Activated CD4-positive, alpha-beta T cell treated with anti-CD3 and anti-CD28 coated beads for 4 hours (primary cell): ENCODE data around the gene RAD51C.
"Not testable (repeated sequence)": the region's sequence is repeated elsewhere in the genome, so short reads cannot be mapped to it uniquely, and the experiment has no call there.

ENCODE experiments used
- DNase-seq, 2 donors: peaks; one replicate each; pipeline ENCODE4 v3.0.0-alpha.2; 2020

The RAD51C gene

DNA sequence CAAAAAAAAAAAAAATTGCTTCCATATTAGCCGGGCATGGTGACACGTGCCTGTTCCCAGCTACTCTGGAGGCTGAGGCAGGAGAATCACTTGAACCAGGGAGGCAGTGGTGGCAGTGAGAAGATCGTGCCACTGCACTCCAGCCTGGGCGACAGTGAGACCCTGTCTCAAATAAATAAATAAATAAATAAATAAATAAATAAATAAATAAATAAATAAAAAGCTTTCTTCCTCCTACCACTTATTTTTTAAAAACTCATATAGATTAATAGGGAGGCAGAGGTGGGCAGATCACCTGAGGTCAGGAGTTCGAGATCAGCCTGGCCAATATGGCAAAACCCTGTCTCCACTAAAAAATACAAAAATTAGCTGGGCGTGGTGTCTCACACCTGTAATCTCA lies 7.9 kb upstream of the RAD51C start:
- DNase-seq: not testable (repeated sequence)

DNA sequence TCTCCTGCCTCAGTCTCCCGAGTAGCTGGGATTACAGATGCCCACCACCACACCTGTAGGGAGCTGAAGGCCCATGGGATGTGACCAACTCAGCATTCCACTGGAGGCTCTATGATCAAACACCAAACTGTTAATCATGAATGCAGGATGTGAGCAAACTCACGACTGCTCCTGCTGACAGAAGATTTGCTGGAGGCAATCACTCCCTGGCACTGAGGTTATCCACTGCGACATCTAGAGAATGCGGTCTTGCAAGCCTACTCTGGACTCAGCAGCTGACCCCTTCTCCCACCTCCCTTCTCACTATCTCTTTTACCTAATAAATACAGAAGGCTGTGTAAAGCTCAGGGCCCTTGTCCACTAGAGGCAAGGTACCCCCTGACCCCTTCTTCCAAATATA lies 5.4 kb upstream of the RAD51C start:
- no peak for DNase-seq

- DNase-seq: no peak
Measured at GRCh38 chr17:58688521-58688920, 3.9 kb upstream of the RAD51C start.

GRCh38 chr17:58690033-58690432 lies 2.4 kb upstream of the RAD51C start:
- not testable (repeated sequence) for DNase-seq

DNA sequence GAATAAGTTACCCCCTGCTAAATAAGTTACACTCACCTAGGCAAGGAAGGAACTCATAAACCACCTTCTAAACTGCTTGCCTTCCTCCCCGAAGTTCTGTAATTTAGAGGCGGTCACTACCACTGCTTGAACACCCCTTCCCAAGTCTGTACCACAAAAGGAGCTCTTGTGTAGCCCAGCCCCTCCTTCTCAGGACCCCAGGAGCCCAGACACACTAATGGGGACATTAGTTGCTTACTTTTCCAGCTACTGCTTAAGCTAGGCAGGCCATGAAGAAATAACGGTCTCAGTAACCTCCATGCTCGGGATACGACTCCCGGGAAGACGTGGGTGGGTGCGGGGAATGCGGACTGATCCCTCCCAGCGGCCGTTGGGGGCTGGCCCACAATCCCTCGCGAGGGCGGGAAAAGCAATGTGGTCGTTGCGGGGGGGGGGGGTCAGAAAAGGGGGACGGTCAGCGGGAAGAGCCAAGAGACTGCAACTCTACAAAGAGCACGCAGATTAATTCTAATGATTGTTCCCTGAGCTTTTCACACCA lies 632 bp upstream of the RAD51C start, which contains the start of gene TEX14:
TEX14 (minus strand) TSS at position 345 of the 538 bp plus-strand sequence. CDS start 40,044 bp downstream, outside the sequence.
- DNase-seq: no peak

- no peak for DNase-seq
Measured at GRCh38 chr17:58693208-58693607, 806 bp downstream of the RAD51C start.

DNA sequence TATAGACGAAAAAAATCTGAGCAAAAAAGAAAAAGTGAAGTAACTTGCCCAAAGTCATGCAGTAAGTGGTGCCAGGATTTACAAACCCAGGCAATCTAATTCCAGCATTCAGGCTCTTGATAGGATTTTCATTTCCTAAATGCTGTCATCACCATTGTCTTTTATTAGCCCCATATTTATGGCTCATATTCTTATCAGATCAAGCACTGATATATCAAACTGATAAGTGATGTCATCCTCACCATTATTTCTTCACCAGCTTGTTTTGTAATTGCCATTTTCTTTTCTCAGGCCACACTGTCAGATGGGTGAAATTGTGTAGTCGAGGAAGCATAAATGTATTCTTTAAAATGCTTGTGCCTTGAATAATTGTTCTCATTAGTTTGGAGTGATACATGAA lies 1.3 kb downstream of the RAD51C start:
- no peak for DNase-seq

DNA sequence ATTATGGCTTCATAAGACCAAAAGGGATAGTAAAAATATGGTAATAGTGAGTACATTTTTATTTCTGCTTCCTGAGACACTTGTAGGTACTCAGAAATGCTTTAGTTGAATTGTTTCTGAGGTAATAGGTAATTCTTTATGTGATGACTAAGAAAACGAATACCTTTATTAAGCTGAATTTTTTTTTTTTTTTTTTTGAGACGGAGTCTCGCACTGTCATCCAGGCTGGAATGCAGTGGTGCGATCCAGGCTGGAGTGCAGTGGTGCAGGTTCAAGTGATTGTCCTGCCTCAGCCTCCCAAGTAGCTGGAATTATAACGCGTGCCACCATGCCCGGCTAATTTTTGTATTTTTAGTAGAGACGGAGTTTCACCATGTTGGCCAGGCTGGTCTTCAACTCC lies 1.9 kb downstream of the RAD51C start:
- DNase-seq: no peak

DNA sequence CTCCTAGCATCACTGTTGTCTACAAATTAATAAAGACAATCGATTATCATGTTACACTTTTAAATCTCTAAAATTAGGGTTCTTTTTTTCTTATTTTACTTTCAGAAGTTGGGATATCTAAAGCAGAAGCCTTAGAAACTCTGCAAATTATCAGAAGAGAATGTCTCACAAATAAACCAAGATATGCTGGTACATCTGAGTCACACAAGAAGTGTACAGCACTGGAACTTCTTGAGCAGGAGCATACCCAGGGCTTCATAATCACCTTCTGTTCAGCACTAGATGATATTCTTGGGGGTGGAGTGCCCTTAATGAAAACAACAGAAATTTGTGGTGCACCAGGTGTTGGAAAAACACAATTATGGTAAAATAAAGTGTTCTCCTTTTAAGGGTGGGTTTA lies 2.4 kb downstream of the RAD51C start:
- DNase-seq: no peak

DNA sequence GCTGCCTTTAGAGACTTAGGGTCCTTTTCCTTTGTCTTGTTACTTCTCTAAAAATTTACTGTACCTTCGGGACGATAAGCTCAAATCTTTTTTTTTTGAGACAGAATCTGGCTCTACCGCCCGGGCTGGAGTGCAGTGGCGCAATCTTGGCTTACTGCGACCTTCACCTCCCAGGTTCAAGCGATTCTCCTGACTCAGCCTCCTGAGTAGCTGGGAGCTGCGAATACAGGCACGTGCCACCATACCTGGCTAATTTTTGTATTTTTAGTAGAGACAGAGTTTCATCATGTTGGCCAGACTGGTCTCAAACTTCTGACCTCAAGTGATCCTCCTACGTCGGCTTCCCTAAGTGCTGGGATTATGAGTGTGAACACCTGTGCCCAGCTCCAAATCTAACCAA lies 7.4 kb downstream of the RAD51C start:
- DNase-seq: no peak

DNA sequence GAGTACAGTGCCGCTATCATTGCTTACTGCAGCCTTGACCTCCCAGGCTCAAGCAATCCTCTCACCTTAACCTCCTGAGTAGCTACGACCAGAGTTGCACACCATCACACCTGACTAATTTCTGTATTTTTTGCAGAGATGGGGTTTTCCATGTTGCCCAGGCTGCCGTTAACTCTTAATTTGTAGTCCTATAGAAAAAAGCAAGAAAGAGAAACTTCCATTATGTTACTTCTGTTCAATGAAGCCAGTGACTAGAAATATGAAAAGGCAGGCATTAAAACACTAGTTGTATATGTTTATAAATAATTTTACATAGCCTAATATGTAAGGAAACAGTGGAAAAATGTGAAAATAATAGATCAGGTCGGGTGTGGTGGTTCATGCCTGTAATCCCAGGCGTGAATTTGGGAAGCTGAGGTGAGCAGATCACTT lies 9.7 kb downstream of the RAD51C start:
- no peak for DNase-seq

GRCh38 chr17:58702708-58703107 lies 10.3 kb downstream of the RAD51C start:
- DNase-seq: no peak

- DNase-seq: no peak
Measured at GRCh38 chr17:58703137-58703915, 10.9 kb downstream of the RAD51C start.

- no peak for DNase-seq
Measured at GRCh38 chr17:58703916-58704286, 11.5 kb downstream of the RAD51C start.

- DNase-seq: no peak
Measured at GRCh38 chr17:58706351-58707140, 14.1 kb downstream of the RAD51C start.

DNA sequence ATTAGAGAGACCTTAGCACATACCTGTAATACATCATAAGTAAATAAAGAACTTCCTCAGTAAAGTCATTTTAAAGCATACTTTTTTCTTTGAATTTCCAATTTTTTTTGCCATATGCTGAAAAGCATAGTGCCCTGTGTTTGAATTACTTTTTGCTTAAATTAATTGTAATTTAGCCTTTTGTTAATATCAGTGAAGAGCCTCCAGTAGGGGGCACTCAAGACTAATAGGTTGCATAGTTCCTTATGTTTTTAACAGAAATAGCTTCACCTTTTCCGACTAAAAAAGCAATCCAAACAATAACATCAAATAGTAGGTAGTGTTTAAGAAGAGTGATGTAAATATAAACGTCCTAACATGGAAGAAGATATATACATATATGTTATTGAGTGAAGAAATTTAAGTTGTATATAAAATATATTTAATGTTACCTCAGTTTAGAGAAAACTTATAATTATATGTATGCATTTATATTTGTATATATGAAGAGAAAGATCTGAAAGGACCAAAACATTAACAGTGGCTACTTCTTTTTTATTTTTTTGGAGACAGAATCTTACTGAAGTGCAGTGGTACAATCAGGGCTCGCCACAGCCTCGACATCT lies 18.6 kb downstream of the RAD51C start:
- peak; percentile 53 to 63 for DNase-seq

GRCh38 chr17:58722274-58722673 lies 29.9 kb downstream of the RAD51C start:
- no peak for DNase-seq

DNA sequence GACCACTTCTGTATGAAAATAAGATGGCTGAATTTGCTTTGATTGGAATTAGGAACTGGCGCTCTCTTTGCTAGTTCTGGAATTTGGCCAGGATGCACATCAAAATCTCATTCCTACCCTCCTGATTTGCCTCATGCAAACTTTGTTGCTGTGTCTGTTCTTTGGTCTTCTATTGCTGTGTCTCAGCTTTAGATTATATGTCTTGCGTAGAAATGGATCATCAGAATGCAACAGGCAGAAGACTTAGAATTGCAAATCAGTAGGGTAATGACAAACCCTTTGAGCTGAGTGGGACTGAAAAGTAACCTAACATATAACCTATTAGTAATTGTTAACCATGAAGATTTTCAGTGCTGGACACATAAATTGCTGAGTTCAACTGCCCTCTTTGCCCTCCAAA lies 30.3 kb downstream of the RAD51C start:
- DNase-seq: no peak

GRCh38 chr17:58728798-58729197 lies 36.4 kb downstream of the RAD51C start:
- no peak for DNase-seq

GRCh38 chr17:58730937-58731336 lies 38.5 kb downstream of the RAD51C start:
- DNase-seq: no peak

DNA sequence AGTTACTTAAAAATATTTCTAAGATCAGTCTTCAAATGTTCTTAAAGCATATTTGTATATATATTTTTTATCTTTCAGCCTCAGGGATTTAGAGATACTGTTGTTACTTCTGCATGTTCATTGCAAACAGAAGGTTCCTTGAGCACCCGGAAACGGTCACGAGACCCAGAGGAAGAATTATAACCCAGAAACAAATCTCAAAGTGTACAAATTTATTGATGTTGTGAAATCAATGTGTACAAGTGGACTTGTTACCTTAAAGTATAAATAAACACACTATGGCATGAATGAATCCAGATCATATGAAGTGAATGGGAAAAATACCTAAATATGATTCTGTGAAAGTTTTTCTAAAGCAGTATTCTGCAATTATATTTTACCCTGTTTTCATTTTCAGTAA lies 41.6 kb downstream of the RAD51C start:
- no peak for DNase-seq

DNA sequence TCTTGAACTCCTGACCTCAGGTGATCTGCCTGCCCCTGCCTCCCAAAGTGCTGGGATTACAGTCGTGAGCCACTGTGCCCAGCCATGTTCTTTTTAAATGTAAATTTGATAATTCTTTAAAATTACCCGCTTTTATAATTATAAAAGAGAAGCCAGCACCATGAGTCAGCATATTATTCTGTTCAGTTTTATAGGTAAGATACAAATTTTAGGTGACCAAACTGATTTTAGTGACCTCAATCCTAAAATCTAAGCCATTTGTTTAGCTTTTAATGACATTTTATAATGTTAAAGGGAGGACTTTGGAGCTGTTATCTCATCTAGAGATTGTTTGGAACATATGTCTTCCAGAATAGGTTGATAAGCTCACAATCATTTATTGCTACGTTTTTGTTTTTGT lies 42.4 kb downstream of the RAD51C start:
- no peak for DNase-seq

DNA sequence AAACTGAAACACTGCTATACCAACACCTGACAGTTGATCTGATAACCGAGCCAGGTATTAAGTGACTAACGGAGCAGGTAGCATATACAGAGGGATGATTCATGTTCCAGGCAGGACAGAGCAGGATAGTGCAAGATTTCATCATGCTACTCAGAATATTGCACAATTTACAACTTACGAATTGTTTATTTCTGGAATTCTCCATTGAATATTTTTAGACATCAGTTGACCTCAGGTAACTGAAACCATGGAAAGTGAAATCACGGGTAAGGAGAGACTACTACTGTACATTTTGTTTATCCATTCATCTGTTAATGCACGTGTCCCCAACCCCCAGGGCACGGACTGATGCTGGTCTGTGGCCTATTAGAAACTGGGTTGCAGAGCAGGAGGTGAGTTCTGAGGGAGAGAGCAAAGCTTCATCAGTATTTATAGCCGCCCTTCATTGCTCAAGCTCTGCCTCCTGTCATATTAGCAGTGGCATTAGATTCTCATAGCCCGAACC lies 48.8 kb downstream of the RAD51C start:
- DNase-seq: no peak
